HFF-Myc (cell line): ENCODE measurements around the gene ARMC9.

Experiments used
- DNase-seq: peaks from one replicate; pipeline ENCODE4 v3.0.0-alpha.2; 2011; ENCODE audit warnings: low read depth; ENCODE audit errors: extremely low read depth
- H3K4me3 ChIP-seq: replicated peaks from 2 replicates; pipeline ENCODE4 v1.5.1; 2011; ENCODE audit warnings: low read depth, mild to moderate bottlenecking, control low read depth, low read length
- TF ChIP-seq, protein P1 (sequence below): IDR thresholded peaks from 2 replicates; pipeline ENCODE4 v1.5.1; 2012; ENCODE audit warnings: mild to moderate bottlenecking, low read depth, low read length, control low read depth; ENCODE audit errors: missing control alignments

The ARMC9 gene, protein sequence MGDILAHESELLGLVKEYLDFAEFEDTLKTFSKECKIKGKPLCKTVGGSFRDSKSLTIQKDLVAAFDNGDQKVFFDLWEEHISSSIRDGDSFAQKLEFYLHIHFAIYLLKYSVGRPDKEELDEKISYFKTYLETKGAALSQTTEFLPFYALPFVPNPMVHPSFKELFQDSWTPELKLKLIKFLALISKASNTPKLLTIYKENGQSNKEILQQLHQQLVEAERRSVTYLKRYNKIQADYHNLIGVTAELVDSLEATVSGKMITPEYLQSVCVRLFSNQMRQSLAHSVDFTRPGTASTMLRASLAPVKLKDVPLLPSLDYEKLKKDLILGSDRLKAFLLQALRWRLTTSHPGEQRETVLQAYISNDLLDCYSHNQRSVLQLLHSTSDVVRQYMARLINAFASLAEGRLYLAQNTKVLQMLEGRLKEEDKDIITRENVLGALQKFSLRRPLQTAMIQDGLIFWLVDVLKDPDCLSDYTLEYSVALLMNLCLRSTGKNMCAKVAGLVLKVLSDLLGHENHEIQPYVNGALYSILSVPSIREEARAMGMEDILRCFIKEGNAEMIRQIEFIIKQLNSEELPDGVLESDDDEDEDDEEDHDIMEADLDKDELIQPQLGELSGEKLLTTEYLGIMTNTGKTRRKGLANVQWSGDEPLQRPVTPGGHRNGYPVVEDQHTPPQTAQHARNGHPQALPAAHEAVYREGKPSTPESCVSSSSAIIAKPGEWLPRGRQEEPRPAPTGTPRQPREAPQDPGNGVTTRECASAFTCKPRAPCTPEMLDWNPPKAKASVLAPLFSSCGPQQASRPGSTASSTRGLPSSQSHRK

DNA sequence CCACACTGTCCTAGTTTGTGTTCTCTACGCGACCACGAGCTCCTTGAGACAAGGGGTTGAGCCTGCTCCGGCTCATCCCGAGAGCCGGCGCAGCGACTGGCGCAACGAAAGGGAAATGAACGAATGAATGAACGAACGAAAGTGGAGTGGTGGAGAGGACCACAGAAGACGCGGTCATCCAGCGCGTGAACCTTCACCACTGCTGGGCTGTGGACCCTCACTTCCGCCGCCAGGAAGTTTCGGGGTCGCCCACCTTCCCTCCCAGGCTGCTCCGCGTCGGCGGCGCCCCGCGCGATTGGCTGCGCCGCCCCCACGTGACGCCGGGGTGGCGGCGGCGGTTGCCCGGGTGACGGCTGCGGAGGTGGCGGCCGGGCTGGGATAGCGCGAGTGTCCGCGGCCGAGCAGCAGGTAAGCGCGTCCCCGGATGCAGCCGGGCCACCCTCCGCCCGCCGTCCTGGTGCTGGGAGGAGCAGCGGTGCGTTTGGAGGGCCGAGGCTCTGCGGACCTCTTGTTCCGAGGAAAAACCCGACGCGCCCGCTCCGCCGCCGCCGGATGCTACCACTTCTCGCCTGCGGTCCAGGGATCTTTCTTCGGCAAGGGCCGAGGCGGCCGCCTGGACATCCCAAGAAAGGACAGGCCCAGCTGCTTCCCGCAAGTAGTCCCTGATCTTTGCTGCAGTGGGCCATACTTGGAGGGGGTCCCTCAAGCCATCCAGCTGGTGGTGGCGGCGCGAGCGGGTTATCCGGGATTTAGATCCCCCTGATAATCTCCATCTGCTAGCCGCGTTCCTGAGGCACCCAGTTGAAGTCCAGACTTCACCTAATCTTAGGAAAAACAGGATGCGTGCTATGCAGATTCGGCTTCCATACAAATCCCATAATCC, at the start of gene ARMC9:
Gene ARMC9 (plus strand): TSS at position 341 of the 883 bp plus-strand sequence. CDS start 7,608 bp downstream, outside the sequence.
- no peak for DNase-seq
- H3K4me3 ChIP-seq = peak within 1 kb of the TSS; percentile 92
- TF ChIP-seq, protein P1, sequence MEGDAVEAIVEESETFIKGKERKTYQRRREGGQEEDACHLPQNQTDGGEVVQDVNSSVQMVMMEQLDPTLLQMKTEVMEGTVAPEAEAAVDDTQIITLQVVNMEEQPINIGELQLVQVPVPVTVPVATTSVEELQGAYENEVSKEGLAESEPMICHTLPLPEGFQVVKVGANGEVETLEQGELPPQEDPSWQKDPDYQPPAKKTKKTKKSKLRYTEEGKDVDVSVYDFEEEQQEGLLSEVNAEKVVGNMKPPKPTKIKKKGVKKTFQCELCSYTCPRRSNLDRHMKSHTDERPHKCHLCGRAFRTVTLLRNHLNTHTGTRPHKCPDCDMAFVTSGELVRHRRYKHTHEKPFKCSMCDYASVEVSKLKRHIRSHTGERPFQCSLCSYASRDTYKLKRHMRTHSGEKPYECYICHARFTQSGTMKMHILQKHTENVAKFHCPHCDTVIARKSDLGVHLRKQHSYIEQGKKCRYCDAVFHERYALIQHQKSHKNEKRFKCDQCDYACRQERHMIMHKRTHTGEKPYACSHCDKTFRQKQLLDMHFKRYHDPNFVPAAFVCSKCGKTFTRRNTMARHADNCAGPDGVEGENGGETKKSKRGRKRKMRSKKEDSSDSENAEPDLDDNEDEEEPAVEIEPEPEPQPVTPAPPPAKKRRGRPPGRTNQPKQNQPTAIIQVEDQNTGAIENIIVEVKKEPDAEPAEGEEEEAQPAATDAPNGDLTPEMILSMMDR = no peak

DNA sequence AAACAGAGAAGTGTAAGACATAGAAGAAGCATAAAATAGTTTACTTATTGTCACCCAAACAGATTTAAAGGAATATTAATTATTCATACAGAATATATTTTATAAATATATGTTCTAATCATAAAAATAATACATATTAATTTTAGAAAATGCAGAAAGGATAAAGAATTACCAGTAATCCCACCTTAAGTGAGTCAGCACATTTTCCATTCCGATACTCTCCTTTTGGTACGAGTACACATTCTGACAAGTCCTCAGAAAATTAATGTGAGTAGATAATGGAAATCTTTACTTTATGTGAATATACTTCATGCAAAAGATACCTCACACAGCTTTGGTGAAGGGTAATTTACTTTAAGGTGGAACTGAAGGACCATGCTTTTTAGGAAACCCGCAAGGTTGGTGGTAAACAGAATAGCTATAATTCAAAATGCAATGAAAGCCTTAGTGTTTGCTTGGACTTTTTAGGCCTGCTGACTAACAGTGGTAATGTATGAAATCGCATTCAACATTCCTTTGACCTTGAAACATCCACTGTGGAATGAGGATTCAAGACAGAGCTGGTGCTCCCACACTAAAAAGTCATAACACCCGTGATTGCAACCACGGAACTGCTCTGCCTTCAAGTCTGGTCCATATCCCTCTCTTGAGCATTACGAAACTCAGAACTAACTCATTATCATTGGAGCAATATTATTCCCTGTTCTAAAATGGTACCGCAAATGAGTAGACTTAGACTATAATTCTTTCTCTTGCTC, 45.5 kb upstream of the ARMC9 start:
- H3K4me3 ChIP-seq = no peak overlapping the region
- TF ChIP-seq, protein P1 = no peak
- DNase-seq = no peak

DNA sequence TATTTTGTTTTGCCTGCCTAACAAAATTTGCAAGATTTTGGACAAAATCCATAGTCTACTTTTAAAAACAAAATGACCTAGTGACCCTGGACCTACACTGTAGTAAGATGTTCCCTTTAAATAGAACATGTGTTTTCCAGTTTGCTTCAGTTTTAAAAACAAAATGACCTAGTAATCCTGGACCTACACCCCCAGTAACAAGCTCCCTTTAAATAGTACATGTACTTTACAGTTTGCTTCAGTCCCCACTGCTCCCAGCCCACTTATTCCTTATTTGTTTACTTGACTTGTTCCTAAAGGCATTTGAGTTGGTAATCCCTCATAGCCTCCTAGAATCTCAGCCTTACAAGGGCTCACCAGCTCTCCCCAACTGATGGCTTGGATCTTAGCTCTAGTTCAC, 39.1 kb upstream of the ARMC9 start:
- no peak overlapping the region for H3K4me3 ChIP-seq
- TF ChIP-seq, protein P1 = no peak
- DNase-seq = no peak

DNA sequence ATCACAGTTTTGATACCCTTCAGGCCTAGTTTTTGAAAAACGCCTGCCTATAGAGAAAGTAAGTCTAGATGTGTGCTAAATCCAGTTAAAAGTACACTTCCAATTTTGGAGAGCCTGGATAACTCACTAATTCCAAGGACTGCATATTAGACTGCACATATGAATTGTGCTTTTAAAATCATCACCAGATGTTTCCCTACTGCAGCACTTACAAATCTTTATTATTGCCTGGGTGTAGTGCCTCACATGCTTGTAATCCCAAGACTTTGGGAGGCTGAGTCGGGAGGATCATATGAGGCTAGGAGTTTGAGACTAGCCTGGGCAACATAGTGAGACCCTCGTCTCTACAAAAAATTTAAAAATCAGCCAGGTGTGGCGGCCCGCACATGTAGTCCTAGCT, 37.7 kb upstream of the ARMC9 start:
- no peak for DNase-seq
- no peak overlapping the region for H3K4me3 ChIP-seq
- TF ChIP-seq, protein P1 = no peak

DNA sequence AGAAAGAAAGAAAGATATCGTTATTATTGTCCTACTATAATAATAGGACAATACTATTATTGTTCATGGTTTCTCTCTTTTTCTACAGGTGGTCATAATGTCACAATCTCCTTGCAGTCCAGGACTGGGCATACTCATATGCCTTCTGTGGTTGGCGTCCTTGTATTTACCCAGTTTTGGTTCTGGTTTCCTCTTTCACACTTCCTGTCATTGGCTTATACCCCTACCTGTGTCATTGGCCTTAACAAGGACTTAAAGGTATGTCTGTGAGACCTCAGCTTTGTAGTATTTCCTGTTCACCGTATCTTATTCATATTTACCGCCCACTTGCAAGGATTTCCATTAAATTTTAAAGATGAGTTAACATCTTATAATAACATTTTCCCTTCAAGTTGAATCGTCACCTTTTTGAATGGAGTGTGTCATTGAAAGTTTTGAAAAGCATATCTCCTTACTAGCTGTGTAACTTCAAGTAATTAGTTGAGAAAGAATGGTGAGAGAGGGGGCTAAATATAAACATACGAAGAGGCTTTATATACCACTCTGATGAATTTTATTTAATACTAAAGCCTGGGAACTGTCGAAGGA, 37.1 kb upstream of the ARMC9 start:
- TF ChIP-seq, protein P1 = no peak
- no peak overlapping the region for H3K4me3 ChIP-seq
- no peak for DNase-seq
